Stomach smooth muscle (tissue), 2 donors: ENCODE results near the gene CLASP2.

ENCODE experiments used
- H3K27ac ChIP-seq: one replicate; pipeline ENCODE4 v1.7.0; 2013; ENCODE audit warnings: mild to moderate bottlenecking, low read length, inconsistent platforms
- H3K27me3 ChIP-seq, 2 donors: one replicate each; pipeline ENCODE4 v1.7.0; 2013; ENCODE audit warnings: low read length in 2 of 2; ENCODE audit not compliant: insufficient read depth in 2 of 2, control insufficient read depth in 1 of 2
- H3K36me3 ChIP-seq, 2 donors: one replicate each; pipeline ENCODE4 v1.7.0; 2013; ENCODE audit warnings: low read length in 2 of 2; ENCODE audit not compliant: control insufficient read depth in 2 of 2, insufficient read depth in 2 of 2
- H3K4me1 ChIP-seq: one replicate; pipeline ENCODE4 v1.7.0; 2013; ENCODE audit warnings: low read length; ENCODE audit not compliant: control insufficient read depth, insufficient read depth
- H3K4me3 ChIP-seq, 2 donors: one replicate each; pipeline ENCODE4 v1.7.0; 2013; ENCODE audit warnings: low read length in 2 of 2
- H3K9ac ChIP-seq, 2 donors: one replicate each; pipeline ENCODE4 v1.7.0; 2013; ENCODE audit warnings: low read length in 2 of 2, mild to moderate bottlenecking in 1 of 2
- H3K9me3 ChIP-seq, 2 donors: one replicate each; pipeline ENCODE4 v1.7.0; 2013; ENCODE audit warnings: low read length in 2 of 2; ENCODE audit not compliant: control insufficient read depth in 2 of 2
- donor health status: healthy.
- donor health status: Pancreatic carcinoma.

Gene CLASP2

DNA sequence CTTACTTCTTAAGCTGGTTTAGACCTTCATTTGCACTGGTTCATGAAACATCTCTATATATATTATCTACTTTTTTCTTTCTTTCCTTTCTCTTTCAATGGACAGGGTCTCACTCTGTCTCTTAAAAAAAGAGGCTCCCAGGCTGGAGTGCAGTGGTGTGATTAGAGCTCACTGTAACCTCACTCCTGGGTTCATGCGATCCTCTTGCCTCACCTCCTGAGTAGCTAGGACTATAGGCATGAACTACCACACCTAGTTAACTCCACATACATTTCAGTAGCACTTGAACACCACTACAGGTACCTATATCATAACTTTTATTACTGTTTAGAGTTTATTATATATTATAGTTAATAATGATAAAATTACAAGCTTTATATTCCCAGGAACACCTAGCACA is 160.8 kb downstream of the CLASP2 start:
- no peaks in the 10 kb centered on the region for H3K9me3 ChIP-seq
- no peak overlapping the region for H3K9ac ChIP-seq
- no peaks in the 10 kb centered on the region for H3K27me3 ChIP-seq
- H3K36me3 ChIP-seq = peaks cover 5 to 25% of the 10 kb centered on the region in 2 donors
- no peak overlapping the region for H3K4me3 ChIP-seq
- H3K27ac ChIP-seq = no peak overlapping the region
- H3K4me1 ChIP-seq = no peaks in the 10 kb centered on the region

DNA sequence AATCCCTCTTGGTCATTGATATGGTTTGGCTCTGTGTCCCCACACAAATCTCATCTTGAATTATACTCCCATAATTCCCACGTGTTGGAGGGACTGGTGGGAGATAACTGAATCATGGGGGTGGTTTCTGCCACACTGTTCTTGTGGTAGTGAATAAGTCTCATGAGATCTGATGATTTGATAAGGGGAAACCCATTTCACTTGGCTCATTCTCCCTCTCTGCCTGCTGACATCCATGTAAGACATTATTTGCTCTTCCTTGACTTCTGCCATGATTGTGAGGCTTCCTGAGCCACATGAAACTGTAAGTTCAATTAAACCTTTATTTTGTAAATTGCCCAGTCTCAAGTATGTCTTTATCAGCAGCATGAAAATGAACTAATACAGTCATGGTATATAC is 171.0 kb downstream of the CLASP2 start:
- Histone ChIP-seq H3K9ac (no peak overlapping the region), H3K9me3 (no peaks in the 10 kb centered on the region), H3K36me3 (peaks cover 9 to 12% of the 10 kb centered on the region in 2 donors), H3K4me3 (no peak overlapping the region), H3K4me1 (no peaks in the 10 kb centered on the region), H3K27ac (no peak overlapping the region), H3K27me3 (no peaks in the 10 kb centered on the region)

DNA sequence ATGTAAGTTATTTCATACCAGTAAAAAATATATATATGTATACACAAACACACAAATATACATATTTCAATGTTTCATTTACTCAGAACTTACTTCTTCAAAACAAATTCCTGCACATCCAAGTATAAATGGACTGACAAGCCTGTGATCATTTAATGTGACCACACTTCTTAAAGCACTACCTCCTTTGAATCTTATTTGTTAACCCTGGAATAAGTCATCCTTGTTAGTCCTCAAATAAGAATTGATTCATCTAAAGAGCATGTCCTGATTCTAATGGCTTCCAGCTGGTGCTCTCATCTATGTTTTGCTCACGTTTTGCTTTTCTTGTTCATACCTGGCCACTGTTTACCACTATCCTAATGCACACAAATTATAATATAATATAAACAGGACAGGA is 173.9 kb downstream of the CLASP2 start:
- H3K27ac ChIP-seq = no peak overlapping the region
- no peak overlapping the region for H3K9ac ChIP-seq
- H3K36me3 ChIP-seq = peaks cover 13 to 19% of the 10 kb centered on the region in 2 donors
- H3K4me1 ChIP-seq = no peaks in the 10 kb centered on the region
- no peaks in the 10 kb centered on the region for H3K9me3 ChIP-seq
- no peaks in the 10 kb centered on the region for H3K27me3 ChIP-seq
- no peak overlapping the region for H3K4me3 ChIP-seq

DNA sequence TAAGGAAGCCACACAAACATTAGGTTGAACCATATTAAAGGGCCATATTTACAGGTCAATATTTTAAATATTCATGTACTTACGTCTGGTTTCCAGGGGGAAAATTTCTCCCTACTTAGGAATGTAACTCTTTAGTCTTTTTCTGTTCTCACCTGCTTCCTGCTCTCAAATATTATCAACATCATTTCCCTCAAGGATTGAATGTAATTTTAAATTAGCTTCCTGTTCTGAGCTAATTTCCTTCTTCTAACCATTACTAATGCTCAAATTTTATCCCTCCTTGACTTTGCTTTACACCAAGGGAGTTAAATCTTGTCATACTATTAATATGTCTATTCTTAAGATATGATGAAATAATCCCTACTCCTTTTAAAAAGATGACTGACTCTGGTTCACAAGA is 174.5 kb downstream of the CLASP2 start:
- no peaks in the 10 kb centered on the region for H3K4me1 ChIP-seq
- H3K36me3 ChIP-seq = peaks cover 8 to 15% of the 10 kb centered on the region in 2 donors

DNA sequence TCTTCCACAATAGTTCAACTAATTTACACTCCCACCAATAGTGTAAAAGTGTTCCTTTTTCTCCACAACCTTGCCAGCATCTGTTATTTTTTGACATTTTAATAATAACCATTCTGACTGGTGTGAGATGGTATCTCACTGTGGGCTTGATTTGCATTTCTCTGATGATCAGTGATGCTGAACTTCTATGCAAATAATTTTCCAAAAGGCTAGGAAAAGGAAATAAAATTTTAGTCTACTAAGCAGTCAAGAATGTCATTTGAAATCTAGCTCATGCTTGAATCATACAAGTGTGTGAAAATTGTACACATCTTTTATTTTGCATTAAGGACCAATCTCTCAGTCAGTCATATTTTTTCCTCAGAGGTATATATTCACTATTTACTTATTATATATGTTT is 176.1 kb downstream of the CLASP2 start:
- no peak overlapping the region for H3K27ac ChIP-seq
- no peaks in the 10 kb centered on the region for H3K4me1 ChIP-seq
- H3K27me3 ChIP-seq = no peaks in the 10 kb centered on the region
- no peaks in the 10 kb centered on the region for H3K9me3 ChIP-seq
- no peak overlapping the region for H3K9ac ChIP-seq
- H3K4me3 ChIP-seq = no peak overlapping the region
- peaks cover 11 to 22% of the 10 kb centered on the region in 2 donors for H3K36me3 ChIP-seq

More for the DNA sequence above, 174.5 kb downstream of the CLASP2 start:
- Histone ChIP-seq H3K9ac (no peak overlapping the region), H3K27me3 (no peaks in the 10 kb centered on the region), H3K9me3 (no peaks in the 10 kb centered on the region), H3K27ac (no peak overlapping the region), H3K4me3 (no peak overlapping the region)

DNA sequence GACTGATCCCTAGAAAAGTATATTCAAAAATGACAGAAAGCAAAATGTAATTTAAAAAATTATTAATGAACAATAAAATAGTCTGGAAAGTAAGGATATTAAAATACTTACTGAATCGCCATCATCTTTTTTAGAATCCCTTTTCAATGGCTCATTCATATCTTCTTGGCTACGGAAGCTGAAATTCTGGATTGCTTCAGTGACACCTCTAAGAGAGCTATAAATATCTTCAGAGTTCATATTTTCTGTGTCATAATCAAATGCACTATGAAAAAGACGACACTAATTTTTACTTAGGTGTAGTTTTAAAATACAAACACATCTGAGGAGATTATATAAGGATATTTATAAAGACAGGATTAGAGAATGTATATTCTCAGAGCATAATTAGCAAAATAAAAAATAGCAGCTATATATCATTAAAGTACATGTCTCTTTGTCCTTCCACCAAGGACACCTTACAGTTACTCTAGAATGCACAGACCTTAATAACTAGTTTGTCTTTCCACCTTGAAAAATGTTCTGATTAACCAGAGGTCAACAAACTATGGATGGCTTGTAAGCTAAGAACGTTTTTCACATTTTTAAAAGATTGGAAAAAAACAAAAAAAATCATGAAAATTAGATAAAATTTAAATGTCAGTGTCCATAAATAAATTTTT is 179.2 kb downstream of the CLASP2 start:
- Histone ChIP-seq H3K4me3 (no peak overlapping the region), H3K27me3 (no peaks in the 10 kb centered on the region), H3K9me3 (no peaks in the 10 kb centered on the region), H3K36me3 (peaks cover 21 to 31% of the 10 kb centered on the region in 2 donors), H3K9ac (no peak overlapping the region), H3K27ac (no peak overlapping the region), H3K4me1 (no peaks in the 10 kb centered on the region)

DNA sequence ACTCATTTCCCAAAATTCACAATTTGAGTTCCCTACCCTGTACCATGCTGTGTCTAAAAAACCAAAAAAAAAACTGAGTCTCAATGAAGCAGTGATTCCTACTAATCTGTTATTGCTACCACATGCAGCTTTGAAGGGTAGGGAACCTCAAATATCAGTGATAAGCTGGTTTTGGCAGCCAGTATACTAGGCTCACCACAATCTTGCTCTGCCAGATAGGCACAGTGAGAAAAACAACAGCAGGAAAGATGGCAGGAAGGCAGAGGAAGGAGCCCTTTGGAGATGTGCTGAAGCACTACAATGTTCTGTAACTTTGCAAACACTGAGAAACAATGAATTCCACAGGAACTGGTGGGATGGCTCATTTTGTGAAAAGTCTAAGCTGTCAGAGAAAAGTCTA is 180.9 kb downstream of the CLASP2 start:
- peaks cover 20 to 26% of the 10 kb centered on the region in 2 donors for H3K36me3 ChIP-seq
- H3K4me3 ChIP-seq = no peak overlapping the region
- H3K27me3 ChIP-seq = no peaks in the 10 kb centered on the region
- no peaks in the 10 kb centered on the region for H3K4me1 ChIP-seq
- H3K27ac ChIP-seq = no peak overlapping the region
- no peak overlapping the region for H3K9ac ChIP-seq
- no peaks in the 10 kb centered on the region for H3K9me3 ChIP-seq

DNA sequence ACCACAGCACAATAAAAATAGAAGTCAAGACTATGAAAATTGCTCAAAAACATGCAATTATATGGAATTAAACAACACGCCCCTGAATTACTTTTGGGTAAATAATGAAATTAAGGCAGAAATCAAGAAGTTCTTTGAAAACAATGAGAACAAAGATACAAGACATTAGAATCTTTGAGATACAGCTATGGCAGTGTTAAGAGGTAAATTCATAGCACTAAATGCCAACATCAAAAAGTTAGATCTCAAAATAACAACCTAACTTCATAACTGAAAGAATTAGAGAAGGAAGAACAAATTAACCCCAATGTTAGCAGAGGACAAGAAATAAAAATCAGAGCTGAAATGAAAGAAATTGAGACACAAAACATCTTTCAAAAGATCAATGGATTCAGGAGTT is 191.3 kb downstream of the CLASP2 start:
- H3K27ac ChIP-seq = no peak overlapping the region
- H3K4me3 ChIP-seq = no peak overlapping the region
- H3K4me1 ChIP-seq = no peaks in the 10 kb centered on the region
- peaks cover 0 to 6% of the 10 kb centered on the region in 2 donors for H3K9me3 ChIP-seq
- peaks cover 5 to 15% of the 10 kb centered on the region in 2 donors for H3K36me3 ChIP-seq
- no peaks in the 10 kb centered on the region for H3K27me3 ChIP-seq
- H3K9ac ChIP-seq = no peak overlapping the region

DNA sequence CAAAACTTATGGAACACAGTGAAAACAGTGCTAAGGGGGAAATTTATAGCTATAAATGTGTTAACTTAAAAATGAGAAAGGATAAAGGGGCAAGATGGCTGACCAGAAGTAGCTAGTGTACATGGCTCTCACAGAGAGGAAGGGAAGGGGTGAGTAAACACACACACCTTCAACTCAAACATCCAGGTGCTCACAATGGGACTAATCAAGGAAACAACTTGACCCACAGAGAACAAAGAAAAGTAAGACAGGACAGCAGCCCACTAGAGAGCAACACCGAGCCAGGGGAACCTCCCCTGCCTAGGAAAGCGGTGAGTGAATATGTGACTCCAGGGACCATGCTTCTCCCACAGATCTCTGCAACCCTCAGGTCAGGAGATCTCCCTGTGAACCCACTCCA is 192.8 kb downstream of the CLASP2 start:
- Histone ChIP-seq H3K9me3 (peaks cover 0 to 6% of the 10 kb centered on the region in 2 donors), H3K27ac (no peak overlapping the region), H3K4me3 (no peak overlapping the region), H3K4me1 (no peaks in the 10 kb centered on the region), H3K36me3 (peaks cover 8 to 9% of the 10 kb centered on the region in 2 donors), H3K27me3 (no peaks in the 10 kb centered on the region), H3K9ac (no peak overlapping the region)

DNA sequence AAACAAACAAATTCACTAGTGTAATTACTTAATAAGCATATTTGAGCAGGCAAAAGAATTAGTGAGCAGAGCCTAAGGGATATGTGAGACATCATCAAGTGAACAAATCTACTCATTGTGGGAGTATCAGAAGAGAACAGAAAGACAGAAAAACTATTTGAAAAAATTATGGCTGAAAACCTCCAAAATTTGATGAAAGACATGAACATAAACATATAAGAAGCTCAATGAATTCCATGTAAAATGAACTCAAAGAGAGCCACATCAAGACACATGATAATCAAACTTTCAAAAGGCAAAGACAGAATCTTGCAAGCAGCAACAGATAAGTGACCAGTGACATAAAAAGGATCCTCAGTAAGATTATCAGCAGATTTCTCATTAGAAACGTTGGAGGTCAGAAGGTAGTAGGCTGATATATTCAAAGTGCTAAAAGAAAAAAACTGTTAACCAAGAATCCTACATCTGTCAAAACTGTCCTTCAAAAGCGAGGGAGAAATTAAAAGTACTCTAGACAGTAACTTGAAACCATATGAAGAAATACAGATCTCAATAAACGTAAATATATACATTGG is 194.9 kb downstream of the CLASP2 start:
- Histone ChIP-seq H3K27me3 (no peaks in the 10 kb centered on the region), H3K4me1 (no peaks in the 10 kb centered on the region), H3K9me3 (peaks cover 0 to 6% of the 10 kb centered on the region in 2 donors), H3K9ac (no peak overlapping the region), H3K27ac (no peak overlapping the region), H3K4me3 (no peak overlapping the region), H3K36me3 (peaks cover 8 to 12% of the 10 kb centered on the region in 2 donors)

DNA sequence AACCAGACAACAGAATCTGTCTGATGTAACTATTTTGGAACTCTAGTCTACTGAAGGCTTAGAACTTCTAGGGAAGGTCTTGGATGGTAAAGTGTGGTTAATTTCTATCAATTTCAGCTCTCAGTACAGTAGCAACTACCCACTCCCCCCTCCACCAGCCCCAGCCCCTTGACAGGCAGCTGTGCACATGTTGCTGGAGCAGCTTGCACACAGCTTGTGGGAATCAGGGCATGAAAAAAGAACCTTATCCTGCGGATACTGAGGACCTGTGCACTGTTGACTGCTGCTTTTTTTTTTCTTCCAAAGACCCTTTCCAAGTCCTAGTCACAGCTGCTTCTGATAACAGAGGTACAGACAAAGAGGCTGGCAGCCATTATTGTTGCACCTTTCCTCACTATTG is 196.3 kb downstream of the CLASP2 start:
- Histone ChIP-seq H3K27ac (no peak overlapping the region), H3K36me3 (peaks cover 10 to 15% of the 10 kb centered on the region in 2 donors), H3K27me3 (no peaks in the 10 kb centered on the region), H3K4me1 (no peaks in the 10 kb centered on the region), H3K9ac (no peak overlapping the region), H3K9me3 (peaks cover 0 to 5% of the 10 kb centered on the region in 2 donors), H3K4me3 (no peak overlapping the region)
